ENCODE data around the gene HP. TPM values are rescaled to one million over a fixed set of nuclear protein-coding genes. Genes with fewer than 3 reads are reported as not detected.

HP gene
- total RNA-seq, 2 donors from 2014 or later, result 3.6 to 15.5 TPM

DNA sequence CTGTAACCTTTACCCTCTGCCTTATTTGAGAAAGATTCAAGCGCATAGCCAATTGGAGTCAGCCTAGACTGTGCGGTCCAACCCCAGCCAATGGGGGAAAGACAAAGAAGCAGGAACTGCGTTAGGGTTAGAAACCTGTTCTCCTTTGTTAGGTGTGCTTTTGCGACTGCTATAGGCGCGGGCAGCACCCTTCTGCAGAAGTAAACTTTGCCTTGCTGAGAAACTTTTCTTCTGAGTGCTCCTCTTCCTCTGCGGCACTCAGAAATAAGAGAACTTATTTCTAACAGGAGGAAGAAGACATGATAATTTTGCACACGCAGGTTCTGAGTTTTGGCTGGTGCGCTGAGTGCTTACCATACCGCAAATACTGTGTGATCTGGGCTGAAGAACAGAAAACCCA is 30.1 kb downstream of the HP start:
- H3K4me1 ChIP-seq, result no peaks in the 10 kb centered on the region
- peaks cover 0 to 20% of the 10 kb centered on the region in 2 donors for H3K36me3 ChIP-seq (replicated peaks in 1 of 2; ENCODE audit: insufficient read depth in 1 of 2, low read depth in 2 of 2)
- no peak overlapping the region for H3K27ac ChIP-seq
- H3K9me3 ChIP-seq, result no peaks in the 10 kb centered on the region
- TF ChIP-seq, protein P1, sequence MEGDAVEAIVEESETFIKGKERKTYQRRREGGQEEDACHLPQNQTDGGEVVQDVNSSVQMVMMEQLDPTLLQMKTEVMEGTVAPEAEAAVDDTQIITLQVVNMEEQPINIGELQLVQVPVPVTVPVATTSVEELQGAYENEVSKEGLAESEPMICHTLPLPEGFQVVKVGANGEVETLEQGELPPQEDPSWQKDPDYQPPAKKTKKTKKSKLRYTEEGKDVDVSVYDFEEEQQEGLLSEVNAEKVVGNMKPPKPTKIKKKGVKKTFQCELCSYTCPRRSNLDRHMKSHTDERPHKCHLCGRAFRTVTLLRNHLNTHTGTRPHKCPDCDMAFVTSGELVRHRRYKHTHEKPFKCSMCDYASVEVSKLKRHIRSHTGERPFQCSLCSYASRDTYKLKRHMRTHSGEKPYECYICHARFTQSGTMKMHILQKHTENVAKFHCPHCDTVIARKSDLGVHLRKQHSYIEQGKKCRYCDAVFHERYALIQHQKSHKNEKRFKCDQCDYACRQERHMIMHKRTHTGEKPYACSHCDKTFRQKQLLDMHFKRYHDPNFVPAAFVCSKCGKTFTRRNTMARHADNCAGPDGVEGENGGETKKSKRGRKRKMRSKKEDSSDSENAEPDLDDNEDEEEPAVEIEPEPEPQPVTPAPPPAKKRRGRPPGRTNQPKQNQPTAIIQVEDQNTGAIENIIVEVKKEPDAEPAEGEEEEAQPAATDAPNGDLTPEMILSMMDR (IDR thresholded peaks at IDR 0.05), result no peak
- no peak for TF ChIP-seq POLR2A (IDR thresholded peaks at IDR 0.05)
- WGBS, 2 donors, result 96 to 97% methylated on average over 10 of the region's 10 CpGs
- ATAC-seq, result no peak
- no peak for DNase-seq
- no peak overlapping the region for H3K4me3 ChIP-seq
- intact Hi-C loops (cut with DNase I), result no loop called here
- H3K27me3 ChIP-seq, result no peaks in the 10 kb centered on the region

DNA sequence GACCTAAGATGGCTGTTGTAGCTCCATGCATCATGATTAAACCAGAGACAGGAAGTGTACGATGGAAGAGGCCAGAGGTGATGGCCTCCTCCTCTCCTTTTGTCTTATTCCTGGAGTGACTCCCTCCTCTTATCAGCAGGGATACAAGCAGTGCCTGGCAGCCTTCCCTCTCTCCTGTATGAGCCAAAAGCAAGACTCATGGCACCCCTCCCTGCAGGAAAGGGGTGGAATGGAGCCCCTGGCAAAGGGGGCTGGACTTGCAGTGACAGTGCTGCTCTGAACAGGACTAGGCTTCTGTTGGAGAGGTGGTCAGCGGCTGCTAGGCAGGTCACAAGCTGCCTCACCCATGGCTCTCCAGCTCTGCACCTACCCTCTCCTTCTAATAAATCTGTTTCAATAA is 30.7 kb downstream of the HP start:
- Histone ChIP-seq H3K27me3 (no peaks in the 10 kb centered on the region), H3K9me3 (no peaks in the 10 kb centered on the region), H3K4me1 (no peaks in the 10 kb centered on the region), H3K36me3 (replicated peaks in 1 of 2; ENCODE audit: insufficient read depth in 1 of 2, low read depth in 2 of 2) (peaks cover 0 to 25% of the 10 kb centered on the region in 2 donors), H3K4me3 (no peak overlapping the region), H3K27ac (no peak overlapping the region)
- no peak for DNase-seq
- TF ChIP-seq POLR2A (IDR thresholded peaks at IDR 0.05), result no peak
- TF ChIP-seq, protein P1 (IDR thresholded peaks at IDR 0.05), result no peak
- 93 to 100% methylated on average over 2 of the region's 2 CpGs for WGBS, 2 donors
- intact Hi-C loops (cut with DNase I), result no loop called here
- ATAC-seq, result no peak

DNA sequence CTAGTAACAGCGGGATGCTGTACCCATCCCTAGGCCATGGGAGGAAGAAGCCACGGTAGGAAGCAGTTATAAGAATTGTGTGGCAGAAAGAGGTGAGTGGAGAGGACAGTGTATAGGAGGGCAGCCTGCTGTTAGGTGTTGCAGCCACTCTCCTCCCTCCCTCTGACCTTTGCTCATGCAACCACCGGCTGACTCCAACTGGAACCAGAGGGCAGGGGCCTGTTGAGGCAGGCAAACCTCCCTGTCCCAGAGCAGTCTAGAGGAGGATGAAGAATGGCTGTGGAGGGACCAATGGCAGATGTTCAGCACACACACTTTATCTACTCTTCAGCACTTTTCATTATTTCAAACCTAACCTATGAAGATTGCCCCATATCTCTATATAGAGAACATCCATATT is 36.9 kb downstream of the HP start:
- ATAC-seq (no peak), DNase-seq (no peak)
- H3K4me1 ChIP-seq, result peaks cover 32% of the 10 kb centered on the region
- H3K9me3 ChIP-seq, result no peaks in the 10 kb centered on the region
- TF ChIP-seq POLR2A (IDR thresholded peaks at IDR 0.05), result no peak
- TF ChIP-seq, protein P1 (IDR thresholded peaks at IDR 0.05), result no peak
- H3K36me3 ChIP-seq (replicated peaks in 1 of 2; ENCODE audit: insufficient read depth in 1 of 2, low read depth in 2 of 2), result peaks cover 0 to 21% of the 10 kb centered on the region in 2 donors
- H3K27me3 ChIP-seq, result no peaks in the 10 kb centered on the region
- intact Hi-C loops (cut with DNase I), result no loop called here
- H3K27ac ChIP-seq, result no peak overlapping the region
- no peak overlapping the region for H3K4me3 ChIP-seq
- 72 to 79% methylated on average over 3 of the region's 3 CpGs for WGBS, 2 donors

DNA sequence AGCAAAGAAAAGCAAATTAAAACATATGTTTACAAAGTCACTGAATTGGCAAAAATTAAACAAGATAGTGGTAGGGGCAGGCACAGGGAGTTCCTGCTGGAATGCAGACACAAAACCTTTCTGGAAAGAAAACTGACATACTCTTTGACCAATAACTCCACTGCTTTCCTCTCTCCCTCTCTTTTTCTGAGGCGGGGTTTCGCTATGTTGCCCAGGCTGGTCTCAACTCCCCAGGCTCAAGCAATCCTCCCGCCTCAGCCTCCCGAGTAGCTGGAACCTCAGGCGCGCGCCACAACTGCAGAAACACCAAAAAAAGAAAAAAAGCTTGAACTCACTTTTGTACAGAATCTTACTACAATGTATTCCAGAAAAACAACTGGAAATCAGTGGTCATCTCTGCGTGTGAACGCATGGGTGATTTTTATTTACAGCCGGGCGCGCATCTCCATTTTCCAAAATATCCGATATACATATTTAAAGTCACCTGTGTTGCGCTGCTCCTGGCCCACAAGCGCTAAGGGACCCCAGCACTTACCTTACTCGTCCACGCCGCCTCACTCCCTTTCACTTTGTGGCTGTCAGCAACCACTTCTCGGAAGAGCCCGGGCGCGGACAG is 38.6 kb downstream of the HP start:
- H3K4me1 ChIP-seq, result peaks cover 32% of the 10 kb centered on the region

More for the DNA sequence above, 38.6 kb downstream of the HP start:
- intact Hi-C loops (cut with DNase I), result no loop called here
- no peak for TF ChIP-seq POLR2A (IDR thresholded peaks at IDR 0.05)
- TF ChIP-seq, protein P1 (IDR thresholded peaks at IDR 0.05), result no peak
- Histone ChIP-seq H3K9me3 (no peaks in the 10 kb centered on the region), H3K27ac (peak overlapping the region; percentile 63 to 91 (median 76)), H3K4me3 (peak overlapping the region; percentile 68 to 82), H3K36me3 (replicated peaks in 1 of 2; ENCODE audit: insufficient read depth in 1 of 2, low read depth in 2 of 2) (peaks cover 0 to 23% of the 10 kb centered on the region in 2 donors), H3K27me3 (no peaks in the 10 kb centered on the region)
- peak; percentile 16 for ATAC-seq
- WGBS, 2 donors, result 1% methylated on average over 22 of the region's 22 CpGs
- peak in 1 of 4 donors; percentile 11 for DNase-seq

Data from body of pancreas (tissue), 4 donors.